PC-3 (cell line): ENCODE data around the gene KIR2DL1. TPM values are rescaled to one million over a fixed set of nuclear protein-coding genes. Genes with fewer than 3 reads are reported as not detected.

Source experiments
- total RNA-seq: library from RNA; depleted of rRNA; stranded (reverse); fragments of >200 nt; gene quantifications from 2 replicates; pipeline ENCODE4 v1.2.3, GENCODE V29; 2014; rRNA removed

The KIR2DL1 gene
- total RNA-seq, 1 experiment from 2014 or later: not detected

Other genes starting within 250 kb of the KIR2DL1 start
- gene LILRA2, start 196.0 kb upstream of the KIR2DL1 start, total RNA-seq: not detected in 2 replicates
- gene LILRA1, start 176.2 kb upstream of the KIR2DL1 start, total RNA-seq: not detected in 2 replicates
- gene LILRB1, start 139.3 kb upstream of the KIR2DL1 start, total RNA-seq: not detected in 2 replicates
- gene LILRB4, start 106.8 kb upstream of the KIR2DL1 start, total RNA-seq: not detected in 2 replicates
- not detected in 2 replicates for gene KIR3DL3, start 45.4 kb upstream of the KIR2DL1 start, total RNA-seq
- gene KIR2DL3, start 31.3 kb upstream of the KIR2DL1 start, total RNA-seq: not detected in 2 replicates
- gene KIR2DL4, start 33.8 kb downstream of the KIR2DL1 start, total RNA-seq: not detected in 2 replicates
- not detected in 2 replicates for gene KIR3DL1, start 46.7 kb downstream of the KIR2DL1 start, total RNA-seq
- not detected in 2 replicates for gene KIR2DS4, start 62.9 kb downstream of the KIR2DL1 start, total RNA-seq
- gene KIR3DL2, start 80.7 kb downstream of the KIR2DL1 start, total RNA-seq: not detected in 2 replicates
- not detected in 2 replicates for gene FCAR, start 104.4 kb downstream of the KIR2DL1 start, total RNA-seq
- gene NCR1, start 136.4 kb downstream of the KIR2DL1 start, total RNA-seq: not detected in 2 replicates
- not detected in 2 replicates for gene NLRP7, start 177.7 kb downstream of the KIR2DL1 start, total RNA-seq
- gene NLRP2, start 196.6 kb downstream of the KIR2DL1 start, total RNA-seq: not detected in 2 replicates